ENCODE results near the gene STBD1. TPM values are rescaled to one million over a fixed set of nuclear protein-coding genes. Genes with fewer than 3 reads are reported as not detected.

The STBD1 gene
- total RNA-seq, 4 donors from 2014 or later: 14.8 to 30.2 (median 17.7) TPM

GRCh38 chr4:76311896-76312331 lies 5.4 kb downstream of the STBD1 start:
- Histone ChIP-seq H3K36me3 (peaks cover 0 to 17% (median 8%) of the 10 kb centered on the region in 4 donors), H3K27me3 (no peaks in the 10 kb centered on the region), H3K27ac (replicated peaks in 1 of 4) (peak overlapping the region in 1 of 4 donors; percentile 6), H3K4me1 (peaks cover 12 to 41% (median 30%) of the 10 kb centered on the region in 4 donors), H3K9me3 (peaks cover 0 to 7% (median 0%) of the 10 kb centered on the region in 4 donors), H3K4me3 (no peak overlapping the region)
- WGBS: 21% methylated on average over 1 of the region's 1 CpG
- TF ChIP-seq POLR2AphosphoS5 (IDR thresholded peaks at IDR 0.05) (no peak), EP300 (IDR thresholded peaks at IDR 0.05) (no peak), POLR2A (IDR thresholded peaks at IDR 0.05; ENCODE audit: low read depth) (no peak)
- TF ChIP-seq, protein P1, sequence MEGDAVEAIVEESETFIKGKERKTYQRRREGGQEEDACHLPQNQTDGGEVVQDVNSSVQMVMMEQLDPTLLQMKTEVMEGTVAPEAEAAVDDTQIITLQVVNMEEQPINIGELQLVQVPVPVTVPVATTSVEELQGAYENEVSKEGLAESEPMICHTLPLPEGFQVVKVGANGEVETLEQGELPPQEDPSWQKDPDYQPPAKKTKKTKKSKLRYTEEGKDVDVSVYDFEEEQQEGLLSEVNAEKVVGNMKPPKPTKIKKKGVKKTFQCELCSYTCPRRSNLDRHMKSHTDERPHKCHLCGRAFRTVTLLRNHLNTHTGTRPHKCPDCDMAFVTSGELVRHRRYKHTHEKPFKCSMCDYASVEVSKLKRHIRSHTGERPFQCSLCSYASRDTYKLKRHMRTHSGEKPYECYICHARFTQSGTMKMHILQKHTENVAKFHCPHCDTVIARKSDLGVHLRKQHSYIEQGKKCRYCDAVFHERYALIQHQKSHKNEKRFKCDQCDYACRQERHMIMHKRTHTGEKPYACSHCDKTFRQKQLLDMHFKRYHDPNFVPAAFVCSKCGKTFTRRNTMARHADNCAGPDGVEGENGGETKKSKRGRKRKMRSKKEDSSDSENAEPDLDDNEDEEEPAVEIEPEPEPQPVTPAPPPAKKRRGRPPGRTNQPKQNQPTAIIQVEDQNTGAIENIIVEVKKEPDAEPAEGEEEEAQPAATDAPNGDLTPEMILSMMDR (IDR thresholded peaks at IDR 0.05): no peak
- no peak for DNase-seq (ENCODE audit: extremely low spot score)
- intact Hi-C loops (cut with DNase I): no loop called here

DNA sequence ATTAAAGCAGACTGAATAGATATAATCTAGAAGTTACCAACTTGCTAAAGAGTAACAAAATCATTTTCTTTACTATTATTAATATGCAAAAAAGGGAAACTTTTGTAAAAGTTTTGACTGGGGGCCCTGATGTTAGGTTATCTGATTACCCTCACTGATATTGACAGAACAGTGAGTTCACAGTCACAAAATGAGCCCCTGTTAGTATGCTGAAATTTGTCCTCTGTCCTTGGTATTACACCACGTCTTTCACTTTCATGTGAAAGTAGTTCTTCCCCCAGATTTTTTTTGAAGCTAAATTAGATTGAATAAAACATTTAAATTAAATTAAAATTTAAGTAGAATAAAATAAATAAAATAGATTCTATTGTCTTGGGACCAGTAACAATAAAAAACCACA lies 5.9 kb downstream of the STBD1 start:
- H3K36me3 ChIP-seq: peaks cover 0 to 17% (median 8%) of the 10 kb centered on the region in 4 donors
- H3K4me3 ChIP-seq: no peak overlapping the region
- no peak for DNase-seq (ENCODE audit: extremely low spot score)
- WGBS: 76% methylated on average over 1 of the region's 1 CpG
- no peak for TF ChIP-seq POLR2A (IDR thresholded peaks at IDR 0.05; ENCODE audit: low read depth)
- no peak for TF ChIP-seq POLR2AphosphoS5 (IDR thresholded peaks at IDR 0.05)
- TF ChIP-seq EP300 (IDR thresholded peaks at IDR 0.05): no peak
- TF ChIP-seq, protein P1 (IDR thresholded peaks at IDR 0.05): no peak
- no peaks in the 10 kb centered on the region for H3K27me3 ChIP-seq
- intact Hi-C loops (cut with DNase I): no loop called here
- peaks cover 0 to 7% (median 0%) of the 10 kb centered on the region in 4 donors for H3K9me3 ChIP-seq
- H3K4me1 ChIP-seq: peaks cover 12 to 36% (median 27%) of the 10 kb centered on the region in 4 donors
- H3K27ac ChIP-seq (replicated peaks in 1 of 4): no peak overlapping the region

DNA sequence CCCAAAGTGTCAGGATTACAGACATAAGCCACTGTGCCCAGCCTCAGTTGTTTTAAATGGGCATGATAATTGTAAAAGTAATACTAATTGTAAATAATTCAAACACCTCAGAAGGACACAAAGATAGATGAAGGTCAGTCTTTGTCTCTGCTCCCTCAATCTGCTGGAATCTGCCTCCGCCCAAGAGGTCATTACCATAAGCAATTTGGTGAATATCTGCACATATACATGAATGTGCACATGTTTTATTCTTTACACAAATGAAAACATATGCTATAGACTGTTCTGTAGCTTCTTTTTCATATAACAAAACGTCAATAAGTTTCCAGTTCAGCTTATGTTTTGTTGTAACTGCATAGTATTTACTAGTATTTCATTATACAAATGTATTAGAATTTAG lies 7.0 kb downstream of the STBD1 start:
- intact Hi-C loops (cut with DNase I): no loop called here
- peaks cover 0 to 7% (median 0%) of the 10 kb centered on the region in 4 donors for H3K9me3 ChIP-seq
- no peak overlapping the region for H3K27ac ChIP-seq (replicated peaks in 1 of 4)
- H3K27me3 ChIP-seq: no peaks in the 10 kb centered on the region
- H3K4me3 ChIP-seq: no peak overlapping the region
- no peak for TF ChIP-seq POLR2AphosphoS5 (IDR thresholded peaks at IDR 0.05)
- TF ChIP-seq POLR2A (IDR thresholded peaks at IDR 0.05; ENCODE audit: low read depth): no peak
- TF ChIP-seq, protein P1 (IDR thresholded peaks at IDR 0.05): no peak
- TF ChIP-seq EP300 (IDR thresholded peaks at IDR 0.05): no peak
- H3K36me3 ChIP-seq: peaks cover 0 to 17% (median 8%) of the 10 kb centered on the region in 4 donors
- WGBS: 84% methylated on average over 2 of the region's 2 CpGs
- H3K4me1 ChIP-seq: peaks cover 7 to 25% (median 18%) of the 10 kb centered on the region in 4 donors
- DNase-seq (ENCODE audit: extremely low spot score): no peak

- H3K27ac ChIP-seq (replicated peaks in 1 of 4): no peak overlapping the region
- TF ChIP-seq, protein P1 (IDR thresholded peaks at IDR 0.05): no peak
- no peak for TF ChIP-seq POLR2A (IDR thresholded peaks at IDR 0.05; ENCODE audit: low read depth)
- no peak for TF ChIP-seq POLR2AphosphoS5 (IDR thresholded peaks at IDR 0.05)
- no peak for TF ChIP-seq EP300 (IDR thresholded peaks at IDR 0.05)
- peaks cover 0 to 7% (median 2%) of the 10 kb centered on the region in 4 donors for H3K9me3 ChIP-seq
- H3K4me3 ChIP-seq: no peak overlapping the region
- no peak for DNase-seq (ENCODE audit: extremely low spot score)
- peaks cover 0 to 4% (median 2%) of the 10 kb centered on the region in 4 donors for H3K36me3 ChIP-seq
- 82% methylated on average over 7 of the region's 7 CpGs for WGBS
- H3K27me3 ChIP-seq: no peaks in the 10 kb centered on the region
- peaks cover 0 to 12% (median 5%) of the 10 kb centered on the region in 4 donors for H3K4me1 ChIP-seq
- intact Hi-C loops (cut with DNase I): no loop called here
Observed at GRCh38 chr4:76315267-76315918, 8.9 kb downstream of the STBD1 start.
